OCI-LY3 (cell line): ENCODE data around the gene PCGF6.

Experiments
- EZH2phosphoT487 ChIP-seq: fragments of 200-600 bp; shearing (Covaris generic); IDR thresholded peaks from 2 replicates; pipeline ENCODE4 v1.6.1; 2018; ENCODE audit warnings: antibody characterized with exemption, mixed run types, low read depth
- TF ChIP-seq, protein P1 (sequence below): fragments of 200-600, 300-600 bp; sonication (generic); IDR thresholded peaks from 2 replicates; pipeline ENCODE4 v1.5.1; 2014; ENCODE audit warnings: antibody characterized with exemption, low read length, low read depth

DNA sequence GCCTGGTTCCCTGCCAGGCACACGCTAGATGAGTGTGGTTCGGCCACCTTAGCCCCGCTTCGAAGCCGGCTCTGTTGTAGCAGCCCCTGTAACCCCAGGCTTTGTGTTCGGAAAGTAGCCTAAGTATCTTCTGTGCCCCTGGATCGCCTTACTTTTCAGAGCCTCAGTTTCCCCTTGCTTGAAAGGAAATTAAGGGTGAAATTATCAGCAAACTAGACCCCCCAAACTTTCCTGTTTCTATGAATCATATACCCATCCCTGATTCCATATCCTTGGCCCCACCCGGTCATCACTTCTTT, 45.8 kb upstream of the PCGF6 start:
- TF ChIP-seq, protein P1, sequence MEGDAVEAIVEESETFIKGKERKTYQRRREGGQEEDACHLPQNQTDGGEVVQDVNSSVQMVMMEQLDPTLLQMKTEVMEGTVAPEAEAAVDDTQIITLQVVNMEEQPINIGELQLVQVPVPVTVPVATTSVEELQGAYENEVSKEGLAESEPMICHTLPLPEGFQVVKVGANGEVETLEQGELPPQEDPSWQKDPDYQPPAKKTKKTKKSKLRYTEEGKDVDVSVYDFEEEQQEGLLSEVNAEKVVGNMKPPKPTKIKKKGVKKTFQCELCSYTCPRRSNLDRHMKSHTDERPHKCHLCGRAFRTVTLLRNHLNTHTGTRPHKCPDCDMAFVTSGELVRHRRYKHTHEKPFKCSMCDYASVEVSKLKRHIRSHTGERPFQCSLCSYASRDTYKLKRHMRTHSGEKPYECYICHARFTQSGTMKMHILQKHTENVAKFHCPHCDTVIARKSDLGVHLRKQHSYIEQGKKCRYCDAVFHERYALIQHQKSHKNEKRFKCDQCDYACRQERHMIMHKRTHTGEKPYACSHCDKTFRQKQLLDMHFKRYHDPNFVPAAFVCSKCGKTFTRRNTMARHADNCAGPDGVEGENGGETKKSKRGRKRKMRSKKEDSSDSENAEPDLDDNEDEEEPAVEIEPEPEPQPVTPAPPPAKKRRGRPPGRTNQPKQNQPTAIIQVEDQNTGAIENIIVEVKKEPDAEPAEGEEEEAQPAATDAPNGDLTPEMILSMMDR, result no peak
- TF ChIP-seq EZH2phosphoT487, result no peak
